Kidney (tissue), 14 donors: Measurements from ENCODE around the gene TMEM74B. TPM values are rescaled to one million over a fixed set of nuclear protein-coding genes. Genes with fewer than 3 reads are reported as not detected.

Experiments
- DNase-seq, 5 donors: peaks; one replicate each; pipeline ENCODE4 v3.0.0-alpha.2; 2013 to 2020
- FAIRE-seq: peaks from 2 replicates; lab custom pipeline; 2012; peaks lifted over from hg19 to GRCh38; lab: Jason Lieb, UNC
- H3K27ac ChIP-seq, 2 donors: one replicate each; pipeline ENCODE4 v1.7.0; 2013; ENCODE audit warnings: low read depth in 2 of 2, low read length in 2 of 2, inconsistent platforms in 1 of 2
- H3K27me3 ChIP-seq: one replicate; pipeline ENCODE4 v1.7.1; 2013; ENCODE audit warnings: low read length, inconsistent platforms; ENCODE audit not compliant: control insufficient read depth, insufficient read depth
- H3K36me3 ChIP-seq, 3 donors: one replicate each; pipeline versions ENCODE4 v1.7.0 to v1.7.1; 2013; ENCODE audit warnings: low read length in 3 of 3, control low read depth in 1 of 3, inconsistent platforms in 1 of 3; ENCODE audit not compliant: insufficient read depth in 3 of 3, control insufficient read depth in 2 of 3
- H3K4me1 ChIP-seq, 3 donors: one replicate each; pipeline versions ENCODE4 v1.7.0 to v1.7.1; 2013; ENCODE audit warnings: low read length in 3 of 3, inconsistent platforms in 1 of 3, low read depth in 1 of 3; ENCODE audit not compliant: control insufficient read depth in 2 of 3, insufficient read depth in 2 of 3
- H3K4me3 ChIP-seq, 3 donors: one replicate each; pipeline versions ENCODE4 v1.7.0 to v1.8.1; 2013; ENCODE audit warnings: low read length in 3 of 3, control low read depth in 1 of 3, inconsistent platforms in 1 of 3
- H3K9ac ChIP-seq, 3 donors: one replicate each; pipeline versions ENCODE4 v1.7.0 to v1.7.1; 2013; ENCODE audit warnings: low read length in 3 of 3, control low read depth in 1 of 3, inconsistent platforms in 1 of 3
- H3K9me3 ChIP-seq, 3 donors: one replicate each; pipeline versions ENCODE4 v1.7.0 to v1.7.1; 2013; ENCODE audit warnings: low read length in 3 of 3, control low read depth in 1 of 3, inconsistent platforms in 1 of 3; ENCODE audit not compliant: control insufficient read depth in 2 of 3, insufficient read depth in 1 of 3
- CTCF ChIP-seq: IDR thresholded peaks from 3 replicates; pipeline ENCODE4 v1.5.1; 2012; ENCODE audit warnings: mild to moderate bottlenecking, moderate library complexity, borderline replicate concordance; ENCODE audit not compliant: insufficient read depth; ENCODE audit errors: extremely low read depth
- intact Hi-C: fragments of 100-400 bp; cut with DNase I; formaldehyde crosslinking; loops from one replicate; pipeline ENCODE4 v1.11.1; 2022
- polyA plus RNA-seq: library from polyadenylated mRNA; stranded (reverse); fragments of 350-450 nt; fragmentation: Illumina TruSeq; extraction: RNeasy Lipid Tissue Mini Kit (QIAGEN cat#74804); gene quantifications from one replicate; pipeline ENCODE4 v1.2.3, GENCODE V29; 2014; ENCODE audit warnings: low read depth, low replicate concordance; ENCODE audit not compliant: insufficient read depth
- total RNA-seq: library from RNA; stranded (reverse); fragmentation: NEBNext Ultra II Directional; extraction: Animal tissue kit (Norgen Biotek cat#: 25700); gene quantifications from one replicate; pipeline ENCODE4 v1.2.1, GENCODE V29; 2021
- donor health status: control.
- donor health status: control.
- donor health status: control.
- donor health status: control.
- donor health status: control.
- donor health status: DM: yes; HTN: yes; CAD: no.
- donor health status: Normal renal cell carcinoma (clear cell type).

Gene TMEM74B
- total and polyA plus RNA-seq, 2 donors from 2014 or later: 0.54 to 1.6 TPM

DNA sequence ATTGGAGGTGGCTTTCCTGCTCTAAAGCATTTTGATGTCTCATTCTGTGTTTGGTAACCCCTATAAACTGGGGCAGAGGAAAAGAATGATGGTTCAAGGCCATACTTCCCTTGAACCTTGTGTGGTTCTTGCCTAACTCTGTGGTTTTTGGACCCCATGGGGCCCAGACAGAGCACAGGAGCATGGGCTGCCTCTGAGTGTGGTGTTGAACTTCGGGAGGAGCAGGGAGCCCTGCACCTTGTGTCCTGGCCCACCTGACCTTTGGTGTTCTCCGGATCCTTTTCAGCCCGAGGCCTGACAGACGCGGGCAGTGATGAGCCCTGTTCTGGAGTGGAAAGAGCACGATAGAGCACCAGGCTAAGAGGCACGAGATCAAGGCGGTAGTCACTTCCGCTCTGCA, 18.8 kb downstream of the TMEM74B start:
- Histone ChIP-seq H3K4me1 (no peaks in the 10 kb centered on the region), H3K9ac (no peak overlapping the region), H3K4me3 (no peak overlapping the region), H3K9me3 (no peaks in the 10 kb centered on the region), H3K36me3 (peaks cover 16 to 75% (median 61%) of the 10 kb centered on the region in 3 donors), H3K27ac (no peak overlapping the region), H3K27me3 (no peaks in the 10 kb centered on the region)
- DNase-seq (no peak), FAIRE-seq (no peak)
- TF ChIP-seq CTCF: no peak
- intact Hi-C loops: no loop called here

DNA sequence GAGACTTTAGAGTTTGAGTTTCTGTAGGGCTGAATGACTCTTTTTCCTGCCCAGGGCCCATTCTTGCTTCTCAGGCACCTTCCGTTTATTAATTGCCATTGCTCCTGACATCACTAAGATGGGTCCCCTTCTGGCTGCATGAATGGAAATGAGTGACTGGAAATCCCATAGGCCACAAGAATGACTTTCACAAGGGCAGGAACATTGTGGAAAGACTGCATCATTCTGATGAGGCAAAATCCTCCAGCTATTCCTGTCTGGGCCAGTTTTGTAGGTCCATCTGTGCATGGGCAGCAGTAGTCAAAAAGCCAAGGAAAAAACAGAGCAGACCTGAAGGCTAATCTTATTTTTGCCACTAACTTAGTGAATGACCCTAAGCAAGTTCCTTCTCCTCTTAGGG, 19.3 kb downstream of the TMEM74B start:
- H3K4me1 ChIP-seq: no peaks in the 10 kb centered on the region
- TF ChIP-seq CTCF: no peak
- H3K9me3 ChIP-seq: no peaks in the 10 kb centered on the region
- FAIRE-seq (no peak), DNase-seq (no peak)
- no peaks in the 10 kb centered on the region for H3K27me3 ChIP-seq
- no peak overlapping the region for H3K9ac ChIP-seq
- intact Hi-C loops: no loop called here
- H3K36me3 ChIP-seq: peaks cover 16 to 75% (median 61%) of the 10 kb centered on the region in 3 donors
- no peak overlapping the region for H3K4me3 ChIP-seq
- no peak overlapping the region for H3K27ac ChIP-seq

DNA sequence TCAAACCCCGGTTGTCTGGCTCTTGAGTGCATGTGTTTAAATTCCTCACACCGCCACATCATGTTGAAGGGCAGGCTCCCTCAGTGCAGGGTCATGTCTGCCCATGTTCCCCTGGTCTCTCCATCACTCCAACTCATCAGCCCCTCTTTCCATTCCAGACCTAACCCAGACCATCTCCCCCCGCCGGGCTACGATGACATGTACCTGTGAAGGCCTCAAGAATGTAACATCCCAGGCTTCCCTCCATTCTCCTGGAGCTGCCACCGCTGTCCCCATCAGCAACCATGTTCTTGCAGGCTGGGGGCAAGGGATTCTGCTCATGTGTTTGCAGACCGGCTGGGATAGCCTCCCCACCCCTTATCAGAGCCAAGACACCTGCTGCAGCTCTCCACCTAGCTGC, 19.9 kb downstream of the TMEM74B start:
- no peak for TF ChIP-seq CTCF
- Histone ChIP-seq H3K9ac (no peak overlapping the region), H3K4me1 (no peaks in the 10 kb centered on the region), H3K27ac (no peak overlapping the region), H3K4me3 (no peak overlapping the region), H3K27me3 (no peaks in the 10 kb centered on the region), H3K9me3 (no peaks in the 10 kb centered on the region), H3K36me3 (peaks cover 16 to 76% (median 62%) of the 10 kb centered on the region in 3 donors)
- FAIRE-seq (no peak), DNase-seq (no peak)
- intact Hi-C loops: no loop called here

DNA sequence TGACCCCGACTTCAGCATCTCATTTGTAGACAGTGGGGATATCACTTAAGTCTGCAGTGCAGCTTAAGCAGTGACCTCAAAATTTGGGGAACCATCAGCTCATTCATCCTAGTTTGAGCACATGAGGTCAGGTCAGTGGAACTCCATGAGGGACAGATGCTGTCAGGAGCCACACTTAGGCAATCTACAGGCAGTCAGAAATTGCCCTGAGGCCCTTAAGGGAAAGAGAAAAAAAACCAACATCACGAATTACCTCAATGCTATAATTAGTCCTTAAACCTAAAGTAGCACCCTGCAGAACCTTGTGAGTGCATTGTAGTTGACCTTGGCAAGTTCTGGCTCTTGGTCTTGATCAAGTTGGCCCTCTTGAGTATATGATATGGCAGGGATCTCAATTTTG, 21.1 kb downstream of the TMEM74B start:
- intact Hi-C loops: no loop called here
- Histone ChIP-seq H3K27ac (no peak overlapping the region), H3K4me1 (no peaks in the 10 kb centered on the region), H3K9ac (no peak overlapping the region), H3K27me3 (no peaks in the 10 kb centered on the region), H3K4me3 (no peak overlapping the region), H3K9me3 (no peaks in the 10 kb centered on the region), H3K36me3 (peaks cover 12 to 64% (median 55%) of the 10 kb centered on the region in 3 donors)
- no peak for TF ChIP-seq CTCF
- DNase-seq: no peak
- no peak for FAIRE-seq
